GM12891 (cell line): ENCODE measurements around the gene PTPRT.

Experiments
- POLR2A ChIP-seq: IDR thresholded peaks from 2 replicates; pipeline ENCODE4 v1.6.1; 2011; ENCODE audit warnings: low read depth, low read length, control low read depth
- POLR2AphosphoS5 ChIP-seq: IDR thresholded peaks from 2 replicates; pipeline ENCODE4 v1.6.1; 2011; ENCODE audit warnings: low read depth, low read length, control low read depth
- POU2F2 ChIP-seq: IDR thresholded peaks from 2 replicates; pipeline ENCODE4 v1.6.1; 2011; ENCODE audit warnings: low read depth, mild to moderate bottlenecking, control low read depth, low read length, moderate library complexity
- SPI1 ChIP-seq: IDR thresholded peaks from 2 replicates; pipeline ENCODE4 v1.6.1; 2011; ENCODE audit warnings: low read depth, low read length, control low read depth
- TAF1 ChIP-seq: IDR thresholded peaks from 2 replicates; pipeline ENCODE4 v1.6.1; 2011; ENCODE audit warnings: low read depth, low read length, control low read depth

DNA sequence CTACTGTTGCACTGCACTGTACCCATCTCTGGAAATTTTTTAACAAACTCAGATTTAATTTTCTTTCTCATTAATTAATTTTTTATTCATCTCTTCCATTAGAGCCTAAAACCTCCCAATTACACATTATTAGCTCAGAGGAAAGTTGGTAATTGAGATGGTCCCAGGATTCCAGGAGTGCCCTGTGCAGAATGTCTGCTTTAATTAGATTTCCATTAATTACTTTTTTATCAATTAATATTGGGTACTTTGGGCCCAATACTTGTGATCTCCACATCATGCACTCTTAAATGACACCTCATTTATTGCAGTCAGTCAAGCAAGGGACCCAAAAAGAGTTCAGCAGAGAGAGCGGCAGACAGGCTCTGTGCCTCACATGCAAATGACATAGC, 232.0 kb downstream of the PTPRT start:
- TF ChIP-seq POLR2A, result no peak
- TF ChIP-seq POLR2AphosphoS5, result no peak
- no peak for TF ChIP-seq TAF1
- no peak for TF ChIP-seq SPI1
- TF ChIP-seq POU2F2, result no peak
